ENCODE data around the gene CTSW.

Gene CTSW

GRCh38 chr11:65851811-65852507, 27.7 kb upstream of the CTSW start:
- Histone ChIP-seq H3K4me1 (ENCODE audit: insufficient read depth, low read length) (no peaks in the 10 kb centered on the region), H3K9me3 (ENCODE audit: control insufficient read depth, insufficient read depth, low read length) (peaks cover 8% of the 10 kb centered on the region; the same call in 1 of the 2 replicates), H3K36me3 (ENCODE audit: insufficient read depth, low read length) (peaks cover 20% of the 10 kb centered on the region), H3K9ac (ENCODE audit: low read depth, low read length) (no peak overlapping the region)

- Histone ChIP-seq H3K9me3 (ENCODE audit: control insufficient read depth, insufficient read depth, low read length) (peaks cover 8% of the 10 kb centered on the region; the same call in 1 of the 2 replicates), H3K36me3 (ENCODE audit: insufficient read depth, low read length) (peaks cover 20% of the 10 kb centered on the region), H3K9ac (ENCODE audit: low read depth, low read length) (no peak overlapping the region), H3K4me1 (ENCODE audit: insufficient read depth, low read length) (no peaks in the 10 kb centered on the region)
Measured at GRCh38 chr11:65852508-65853245, 27.0 kb upstream of the CTSW start.

- Histone ChIP-seq H3K9me3 (ENCODE audit: control insufficient read depth, insufficient read depth, low read length) (peaks cover 8% of the 10 kb centered on the region; the same call in 1 of the 2 replicates), H3K9ac (ENCODE audit: low read depth, low read length) (no peak overlapping the region), H3K36me3 (ENCODE audit: insufficient read depth, low read length) (peaks cover 20% of the 10 kb centered on the region), H3K4me1 (ENCODE audit: insufficient read depth, low read length) (no peaks in the 10 kb centered on the region)
Measured at GRCh38 chr11:65853246-65853979, 26.2 kb upstream of the CTSW start.

DNA sequence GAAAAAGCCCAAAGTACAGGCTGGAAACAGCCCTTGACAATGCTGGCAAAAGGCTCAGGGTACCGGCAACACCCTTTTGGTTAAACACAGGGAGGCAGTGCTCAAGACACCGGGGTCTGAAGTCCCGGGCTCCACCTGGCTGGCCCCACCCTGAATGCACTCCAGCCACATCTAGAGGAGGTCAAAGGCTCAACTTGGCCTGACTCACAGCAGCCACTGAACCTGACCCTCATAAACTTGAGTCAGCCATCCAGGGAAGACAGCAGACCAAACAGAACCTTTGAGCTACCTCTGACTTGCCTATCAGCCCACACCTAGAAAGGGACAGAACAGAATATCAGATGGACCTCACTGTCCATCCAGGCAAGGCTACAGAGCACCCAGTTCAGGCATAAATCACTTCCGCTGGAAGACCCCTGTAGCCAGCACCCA, 25.5 kb upstream of the CTSW start:
- Histone ChIP-seq H3K9ac (ENCODE audit: low read depth, low read length) (no peak overlapping the region), H3K36me3 (ENCODE audit: insufficient read depth, low read length) (peaks cover 20% of the 10 kb centered on the region), H3K9me3 (ENCODE audit: control insufficient read depth, insufficient read depth, low read length) (peaks cover 8% of the 10 kb centered on the region; the same call in 1 of the 2 replicates), H3K4me1 (ENCODE audit: insufficient read depth, low read length) (no peaks in the 10 kb centered on the region)

DNA sequence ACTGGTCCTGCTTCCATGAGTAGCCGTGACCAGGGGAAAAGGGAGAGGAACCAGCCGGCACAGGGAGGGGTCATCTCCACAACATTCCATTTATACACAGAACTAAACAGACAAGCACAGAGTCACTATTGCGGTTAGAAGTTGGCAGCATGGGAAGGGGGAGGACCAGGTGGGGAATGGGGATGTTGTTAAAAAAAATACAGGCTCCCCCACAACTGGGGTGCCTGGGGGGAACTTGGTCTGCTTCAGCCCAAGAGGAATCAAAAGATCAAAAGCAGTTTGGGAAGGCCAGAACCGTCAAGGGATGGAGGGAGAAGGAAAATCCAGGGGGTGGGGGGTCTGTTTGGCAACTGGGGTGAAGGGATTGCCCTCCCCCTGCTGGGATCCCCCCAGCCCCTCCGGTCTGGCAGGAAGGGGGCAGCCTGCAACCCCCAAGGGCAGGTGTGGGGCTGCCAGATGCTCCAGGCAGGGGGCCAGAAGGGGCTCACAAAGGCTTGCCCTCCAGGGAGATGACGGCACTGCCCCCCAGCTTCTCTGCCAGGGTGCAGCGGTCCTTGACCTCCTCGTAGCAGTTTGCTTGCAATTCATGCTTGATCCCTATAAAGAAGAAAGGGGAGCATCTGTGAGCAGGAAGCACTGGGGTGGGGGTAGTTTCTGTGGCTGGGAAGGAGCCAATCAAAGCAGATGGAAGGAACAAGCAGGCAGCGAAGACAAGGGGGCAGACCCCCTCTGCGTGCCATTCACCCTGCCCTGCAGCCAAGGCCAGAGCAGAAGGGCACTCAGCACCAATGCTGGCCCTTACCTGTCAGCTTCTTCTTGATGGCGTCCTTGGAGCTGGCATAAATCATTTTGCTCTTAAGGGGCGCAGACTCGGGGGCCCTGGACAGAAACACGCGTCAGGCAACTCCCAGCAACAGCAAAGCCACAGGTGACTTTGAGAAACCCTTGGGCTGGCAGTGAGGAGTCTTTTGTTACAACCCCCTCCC, 24.5 kb upstream of the CTSW start:
- Histone ChIP-seq H3K9me3 (ENCODE audit: control insufficient read depth, insufficient read depth, low read length) (peaks cover 8% of the 10 kb centered on the region; the same call in 1 of the 2 replicates), H3K4me1 (ENCODE audit: insufficient read depth, low read length) (no peaks in the 10 kb centered on the region), H3K9ac (ENCODE audit: low read depth, low read length) (no peak overlapping the region), H3K36me3 (ENCODE audit: insufficient read depth, low read length) (peaks cover 20% of the 10 kb centered on the region)

DNA sequence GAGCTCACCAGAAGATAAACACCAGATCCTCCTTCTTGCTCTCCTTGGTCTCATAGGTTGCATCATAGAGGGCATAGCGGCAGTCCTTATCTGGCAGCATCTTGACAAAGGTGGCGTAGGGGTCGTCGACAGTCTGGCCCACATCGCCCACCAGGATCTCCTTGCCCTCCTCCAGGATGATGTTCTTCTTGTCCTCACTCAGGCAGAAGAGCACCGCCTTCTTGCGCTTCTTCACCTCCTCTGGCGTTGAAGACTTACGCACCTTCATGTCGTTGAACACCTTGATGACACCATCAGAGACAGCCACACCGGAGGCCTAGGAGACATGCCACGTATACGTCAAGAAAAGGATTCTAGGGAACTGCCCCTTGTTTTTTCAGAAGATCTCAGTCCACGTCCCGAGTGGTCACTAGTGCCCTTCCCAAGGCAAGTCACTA, 23.7 kb upstream of the CTSW start:
- H3K9me3 ChIP-seq (ENCODE audit: control insufficient read depth, insufficient read depth, low read length): peaks cover 8% of the 10 kb centered on the region; the same call in 1 of the 2 replicates
- no peaks in the 10 kb centered on the region for H3K4me1 ChIP-seq (ENCODE audit: insufficient read depth, low read length)
- peaks cover 20% of the 10 kb centered on the region for H3K36me3 ChIP-seq (ENCODE audit: insufficient read depth, low read length)
- H3K9ac ChIP-seq (ENCODE audit: low read depth, low read length): no peak overlapping the region

- Histone ChIP-seq H3K9ac (ENCODE audit: low read depth, low read length) (peak overlapping the region; percentile 87), H3K36me3 (ENCODE audit: insufficient read depth, low read length) (peaks cover 20% of the 10 kb centered on the region), H3K4me1 (ENCODE audit: insufficient read depth, low read length) (no peaks in the 10 kb centered on the region; the same call in 1 of the 2 replicates), H3K9me3 (ENCODE audit: control insufficient read depth, insufficient read depth, low read length) (no peaks in the 10 kb centered on the region)
Measured at GRCh38 chr11:65856689-65857499, 22.7 kb upstream of the CTSW start.

DNA sequence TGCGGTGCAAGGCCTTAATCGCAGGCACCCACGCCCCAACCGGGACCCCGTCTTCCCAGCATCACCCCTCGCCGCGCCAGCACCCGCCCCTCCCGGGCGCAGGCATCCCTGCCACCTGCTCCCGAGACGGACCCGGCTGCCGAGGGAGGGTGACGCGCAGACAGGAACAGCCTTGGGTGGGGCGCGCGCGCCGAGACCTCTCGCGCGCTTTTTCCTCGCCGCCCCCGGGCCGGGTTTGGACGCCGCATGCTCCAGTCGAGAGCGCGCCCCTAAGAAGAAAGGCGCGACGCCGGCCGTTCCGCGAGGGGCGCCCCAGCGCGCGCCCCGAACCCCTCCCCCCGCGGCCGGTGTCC, 22.2 kb upstream of the CTSW start:
- H3K4me1 ChIP-seq (ENCODE audit: insufficient read depth, low read length): no peaks in the 10 kb centered on the region; the same call in 1 of the 2 replicates
- H3K9me3 ChIP-seq (ENCODE audit: control insufficient read depth, insufficient read depth, low read length): no peaks in the 10 kb centered on the region
- H3K9ac ChIP-seq (ENCODE audit: low read depth, low read length): peak overlapping the region; percentile 87
- H3K36me3 ChIP-seq (ENCODE audit: insufficient read depth, low read length): peaks cover 20% of the 10 kb centered on the region

- Histone ChIP-seq H3K36me3 (ENCODE audit: insufficient read depth, low read length) (peaks cover 20% of the 10 kb centered on the region), H3K4me1 (ENCODE audit: insufficient read depth, low read length) (no peaks in the 10 kb centered on the region; the same call in 1 of the 2 replicates), H3K9ac (ENCODE audit: low read depth, low read length) (peak within 1 kb of the TSS; percentile 87), H3K9me3 (ENCODE audit: control insufficient read depth, insufficient read depth, low read length) (no peaks in the 10 kb centered on the region)
Measured at GRCh38 chr11:65857853-65858680, 21.6 kb upstream of the CTSW start, which contains the start of gene CFL1. CFL1 (minus strand) TSS chr11:65858180; CDS start chr11:65858099, 81 bp downstream.

- Histone ChIP-seq H3K4me1 (ENCODE audit: insufficient read depth, low read length) (no peaks in the 10 kb centered on the region; the same call in 1 of the 2 replicates), H3K9me3 (ENCODE audit: control insufficient read depth, insufficient read depth, low read length) (no peaks in the 10 kb centered on the region), H3K36me3 (ENCODE audit: insufficient read depth, low read length) (peaks cover 16% of the 10 kb centered on the region), H3K9ac (ENCODE audit: low read depth, low read length) (peak overlapping the region; percentile 57)
Measured at GRCh38 chr11:65858681-65859087, 21.0 kb upstream of the CTSW start.

DNA sequence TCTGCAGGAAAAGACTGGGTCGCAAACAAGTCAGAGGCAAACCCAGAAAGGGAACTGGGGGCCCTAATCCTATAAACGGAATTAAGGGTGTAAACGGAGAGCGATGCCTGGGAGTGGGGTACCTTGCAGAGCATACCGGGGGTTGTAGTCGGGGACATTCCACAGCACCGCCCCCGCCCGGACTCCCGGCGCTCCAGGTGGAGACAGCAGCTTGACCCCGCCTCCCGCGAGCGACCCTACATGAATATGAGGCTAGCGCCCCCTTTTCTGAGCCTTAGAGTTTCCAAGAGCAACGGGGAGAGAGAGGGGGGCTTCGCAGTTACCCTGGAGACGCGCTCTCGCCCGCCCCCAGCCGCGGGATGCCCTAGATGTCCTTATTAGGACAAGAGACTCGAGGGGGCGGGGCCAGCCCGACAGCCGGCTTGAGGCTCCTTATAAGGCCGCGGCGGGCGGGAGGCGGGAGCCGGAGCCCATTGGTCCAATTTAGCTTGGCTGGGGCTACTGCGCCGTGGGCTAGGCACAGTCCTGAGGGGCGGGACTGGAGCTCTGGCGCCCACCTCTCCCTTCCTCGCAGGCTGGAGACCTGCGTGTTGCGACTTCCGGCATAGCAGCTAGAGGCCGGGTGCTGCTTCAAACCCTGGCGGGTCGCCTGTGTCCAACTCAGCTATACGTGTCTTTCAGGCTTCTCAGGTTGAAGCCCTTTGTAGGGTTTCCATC, 20.4 kb upstream of the CTSW start:
- no peaks in the 10 kb centered on the region; the same call in 1 of the 2 replicates for H3K4me1 ChIP-seq (ENCODE audit: insufficient read depth, low read length)
- H3K9ac ChIP-seq (ENCODE audit: low read depth, low read length): peak overlapping the region; percentile 88
- H3K9me3 ChIP-seq (ENCODE audit: control insufficient read depth, insufficient read depth, low read length): no peaks in the 10 kb centered on the region
- H3K36me3 ChIP-seq (ENCODE audit: insufficient read depth, low read length): peaks cover 18% of the 10 kb centered on the region
